HG02938 (cell line): Measurements from ENCODE around the gene SNAI1.

ENCODE experiments used
- ATAC-seq: cut with Tn5 transposase; IDR thresholded peaks from one replicate; pipeline ENCODE4 v1.9.1; 2021; ENCODE audit warnings: mild to moderate bottlenecking, moderate library complexity; ENCODE audit not compliant: unreplicated experiment

SNAI1 gene

GRCh38 chr20:50032955-50033666, 50.3 kb downstream of the SNAI1 start:
- ATAC-seq = no peak

- no peak for ATAC-seq
Observed at GRCh38 chr20:50034567-50035180, 51.9 kb downstream of the SNAI1 start.

GRCh38 chr20:50036703-50037102, 53.9 kb downstream of the SNAI1 start:
- ATAC-seq = no peak

GRCh38 chr20:50037123-50037522, 54.3 kb downstream of the SNAI1 start:
- no peak for ATAC-seq

- ATAC-seq = no peak
Observed at GRCh38 chr20:50037575-50037974, 54.8 kb downstream of the SNAI1 start.

- no peak for ATAC-seq
Observed at GRCh38 chr20:50038169-50038568, 55.4 kb downstream of the SNAI1 start.
